ENCODE data around the gene SMIM8.

The SMIM8 gene

DNA sequence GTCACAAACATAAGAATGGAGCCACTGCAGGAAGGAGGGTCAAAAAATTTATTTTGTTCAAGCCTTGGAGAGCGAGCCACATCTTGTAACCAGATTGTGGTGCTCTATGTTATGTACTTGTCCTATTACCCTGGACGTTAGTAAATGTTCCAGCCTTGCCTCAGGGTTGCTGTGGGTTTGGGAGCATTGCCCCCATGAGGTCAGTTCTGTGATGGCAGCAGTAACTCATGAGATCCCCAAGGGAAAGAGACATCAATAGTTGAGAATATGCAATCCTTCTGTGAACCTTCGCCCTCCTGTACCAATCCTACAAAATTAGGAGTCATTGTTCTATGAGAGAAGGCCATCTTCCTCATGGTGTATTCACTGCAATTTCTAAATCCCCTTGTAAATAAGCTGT lies 68.9 kb downstream of the SMIM8 start:
- DNase-seq (ENCODE audit: low read depth, low spot score), result no peak
